Natural killer cell (primary cell): ENCODE measurements around the gene CCDC152. TPM values are rescaled to one million over a fixed set of nuclear protein-coding genes. Genes with fewer than 3 reads are reported as not detected.

ENCODE experiments used
- ATAC-seq, 3 donors: fragments of 150-1000 bp in 2 of 3; fragments of 200-7000 bp in 1 of 3; cut with Tn5 transposase; 1 replicate in 1 of 3; 2 replicates in 2 of 3; pipeline ENCODE4 v1.10.0; 2021; ENCODE audit warnings: mild to moderate bottlenecking in 2 of 3, moderate library complexity in 2 of 3
- DNase-seq, 2 donors: peaks; one replicate each; pipeline versions ENCODE4 v3.0.0 to v3.0.0-alpha.2; 2013 to 2021; ENCODE audit warnings: mixed read lengths in 1 of 2
- H3K27ac ChIP-seq: one replicate; pipeline ENCODE4 v1.5.1; 2013; ENCODE audit warnings: mild to moderate bottlenecking, low read length
- H3K27me3 ChIP-seq: one replicate; pipeline ENCODE4 v1.6.1; 2013; ENCODE audit warnings: low read length; ENCODE audit not compliant: control insufficient read depth, insufficient read depth
- H3K36me3 ChIP-seq: one replicate; pipeline ENCODE4 v1.6.1; 2013; ENCODE audit warnings: low read length; ENCODE audit not compliant: control insufficient read depth, insufficient read depth
- H3K4me1 ChIP-seq: one replicate; pipeline ENCODE4 v1.6.1; 2013; ENCODE audit warnings: low read length; ENCODE audit not compliant: control insufficient read depth, insufficient read depth
- H3K4me3 ChIP-seq: one replicate; pipeline ENCODE4 v1.5.1; 2013; ENCODE audit warnings: low read length
- H3K9me3 ChIP-seq: one replicate; pipeline ENCODE4 v1.6.1; 2013; ENCODE audit warnings: low read length; ENCODE audit not compliant: control insufficient read depth, insufficient read depth
- H3K27ac Mint-ChIP-seq, 2 donors: one replicate each; pipeline ENCODE4 v1.8.0; 2022; ENCODE audit warnings: mild to moderate bottlenecking in 2 of 2, mixed read lengths in 2 of 2, moderate library complexity in 1 of 2
- H3K27me3 Mint-ChIP-seq, 2 donors: one replicate each; pipeline ENCODE4 v1.8.0; 2022; ENCODE audit warnings: low read depth in 2 of 2, mixed read lengths in 2 of 2
- H3K36me3 Mint-ChIP-seq: one replicate; pipeline ENCODE4 v1.8.0; 2022; ENCODE audit warnings: mixed read lengths
- H3K4me1 Mint-ChIP-seq, 2 donors: one replicate each; pipeline ENCODE4 v1.8.0; 2022; ENCODE audit warnings: mixed read lengths in 2 of 2
- H3K4me3 Mint-ChIP-seq: one replicate; pipeline ENCODE4 v1.8.0; 2022; ENCODE audit warnings: mild to moderate bottlenecking, moderate library complexity, mixed read lengths
- H3K9me3 Mint-ChIP-seq, 2 donors: one replicate each; pipeline ENCODE4 v1.8.0; 2022; ENCODE audit warnings: mixed read lengths in 2 of 2
- WGBS: methylation state at CpG from one replicate; pipeline ENCODE4 v1.1.7; 2013; ENCODE audit warnings: missing lambda C conversion rate; ENCODE audit not compliant: insufficient coverage; 5-methylcytosine and 5-hydroxymethylcytosine counted together
- intact Hi-C: fragments of 100-400 bp; cut with micrococcal nuclease; formaldehyde crosslinking; loops from one replicate; pipeline ENCODE4 v1.14.2; 2022
- total RNA-seq, 4 donors: library from RNA; stranded (reverse); fragments of 120-200 nt in 1 of 4; gene quantifications; one replicate each; pipeline versions ENCODE4 v1.2.3 to v1.2.4, GENCODE V29; 2013 to 2022
- TF ChIP-seq, protein P1 (sequence below): fragments of 200-600 bp; IDR thresholded peaks from one replicate; pipeline ENCODE4 v1.8.0; 2022; ENCODE audit warnings: antibody characterized with exemption

CCDC152 gene
- total RNA-seq, 3 donors from 2014 or later (not counting 1 experiment from before 2014, with no cell fraction given), result 4.0 to 4.9 (median 4.0) TPM

DNA sequence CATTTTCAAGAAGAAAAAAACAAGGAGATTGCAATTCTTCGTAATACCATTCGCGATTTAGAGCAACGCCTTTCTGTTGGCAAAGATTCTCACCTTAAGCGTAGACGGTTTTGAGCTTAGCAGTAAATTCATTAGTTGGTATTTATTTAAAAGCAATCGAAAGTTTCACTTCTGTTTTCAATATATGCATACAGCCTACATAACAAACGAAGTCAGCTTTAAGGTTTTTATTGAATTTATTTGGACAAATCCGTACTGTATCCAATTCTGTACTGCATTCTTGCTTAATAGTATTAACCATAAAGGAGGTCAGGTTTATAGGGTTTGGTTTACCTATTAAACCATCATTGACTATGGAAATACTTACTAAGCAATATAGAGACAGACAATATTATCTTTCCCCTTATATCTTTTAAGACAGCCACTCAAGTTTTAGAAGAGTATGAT lies 43.1 kb downstream of the CCDC152 start:
- Mint-ChIP-seq H3K4me3 (no peak overlapping the region), H3K27me3 (no peaks in the 10 kb centered on the region), H3K36me3 (no peaks in the 10 kb centered on the region), H3K9me3 (peaks cover 0 to 4% of the 10 kb centered on the region in 2 donors), H3K27ac (no peak overlapping the region), H3K4me1 (no peaks in the 10 kb centered on the region)
- no peak for DNase-seq
- Histone ChIP-seq H3K4me3 (no peak overlapping the region), H3K36me3 (no peaks in the 10 kb centered on the region), H3K9me3 (no peaks in the 10 kb centered on the region), H3K27me3 (no peaks in the 10 kb centered on the region), H3K27ac (no peak overlapping the region), H3K4me1 (no peaks in the 10 kb centered on the region)
- intact Hi-C loops, result no loop called here
- TF ChIP-seq, protein P1, sequence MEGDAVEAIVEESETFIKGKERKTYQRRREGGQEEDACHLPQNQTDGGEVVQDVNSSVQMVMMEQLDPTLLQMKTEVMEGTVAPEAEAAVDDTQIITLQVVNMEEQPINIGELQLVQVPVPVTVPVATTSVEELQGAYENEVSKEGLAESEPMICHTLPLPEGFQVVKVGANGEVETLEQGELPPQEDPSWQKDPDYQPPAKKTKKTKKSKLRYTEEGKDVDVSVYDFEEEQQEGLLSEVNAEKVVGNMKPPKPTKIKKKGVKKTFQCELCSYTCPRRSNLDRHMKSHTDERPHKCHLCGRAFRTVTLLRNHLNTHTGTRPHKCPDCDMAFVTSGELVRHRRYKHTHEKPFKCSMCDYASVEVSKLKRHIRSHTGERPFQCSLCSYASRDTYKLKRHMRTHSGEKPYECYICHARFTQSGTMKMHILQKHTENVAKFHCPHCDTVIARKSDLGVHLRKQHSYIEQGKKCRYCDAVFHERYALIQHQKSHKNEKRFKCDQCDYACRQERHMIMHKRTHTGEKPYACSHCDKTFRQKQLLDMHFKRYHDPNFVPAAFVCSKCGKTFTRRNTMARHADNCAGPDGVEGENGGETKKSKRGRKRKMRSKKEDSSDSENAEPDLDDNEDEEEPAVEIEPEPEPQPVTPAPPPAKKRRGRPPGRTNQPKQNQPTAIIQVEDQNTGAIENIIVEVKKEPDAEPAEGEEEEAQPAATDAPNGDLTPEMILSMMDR, result no peak
- ATAC-seq, result no peak
- WGBS, result 99% methylated on average over 6 of the region's 9 CpGs

DNA sequence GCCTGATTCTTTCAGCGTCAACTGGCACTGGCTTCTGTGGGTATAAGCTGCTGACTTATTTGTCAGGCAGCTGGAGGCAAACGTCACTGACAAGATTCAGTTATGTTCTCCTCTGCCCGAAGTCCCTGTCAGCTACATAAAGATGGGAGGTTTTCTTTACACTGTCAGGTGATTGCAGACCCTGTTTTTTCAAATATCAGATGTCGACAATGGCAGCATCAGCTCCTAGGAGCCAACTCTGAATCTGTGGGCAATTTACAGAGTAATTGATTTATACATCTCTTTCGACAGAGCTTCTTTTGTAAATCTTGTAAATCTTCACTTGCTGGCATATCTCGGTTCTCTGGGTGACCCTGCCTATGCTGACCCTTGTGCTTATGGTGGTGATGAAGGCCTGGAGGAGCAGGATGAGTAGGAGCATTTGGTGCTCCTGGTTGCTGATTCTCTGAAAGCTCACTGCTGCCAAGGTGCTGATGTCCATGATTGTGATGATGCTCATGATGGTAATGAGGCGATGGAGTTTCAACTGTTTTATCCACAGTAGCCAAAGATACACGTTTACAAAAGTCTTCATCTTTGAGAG lies 44.2 kb downstream of the CCDC152 start:
- Histone ChIP-seq H3K4me3 (no peak overlapping the region), H3K9me3 (no peaks in the 10 kb centered on the region), H3K27ac (no peak overlapping the region), H3K4me1 (no peaks in the 10 kb centered on the region), H3K27me3 (no peaks in the 10 kb centered on the region), H3K36me3 (no peaks in the 10 kb centered on the region)
- H3K4me1 Mint-ChIP-seq, result no peaks in the 10 kb centered on the region
- no peaks in the 10 kb centered on the region for H3K27me3 Mint-ChIP-seq
- intact Hi-C loops, result no loop called here
- TF ChIP-seq, protein P1, result no peak
- 90% methylated on average over 7 of the region's 8 CpGs for WGBS
- no peak for DNase-seq
- peaks cover 0 to 4% of the 10 kb centered on the region in 2 donors for H3K9me3 Mint-ChIP-seq
- ATAC-seq, result no peak
- H3K27ac Mint-ChIP-seq, result no peak overlapping the region
- H3K4me3 Mint-ChIP-seq, result no peak overlapping the region
- no peaks in the 10 kb centered on the region for H3K36me3 Mint-ChIP-seq

DNA sequence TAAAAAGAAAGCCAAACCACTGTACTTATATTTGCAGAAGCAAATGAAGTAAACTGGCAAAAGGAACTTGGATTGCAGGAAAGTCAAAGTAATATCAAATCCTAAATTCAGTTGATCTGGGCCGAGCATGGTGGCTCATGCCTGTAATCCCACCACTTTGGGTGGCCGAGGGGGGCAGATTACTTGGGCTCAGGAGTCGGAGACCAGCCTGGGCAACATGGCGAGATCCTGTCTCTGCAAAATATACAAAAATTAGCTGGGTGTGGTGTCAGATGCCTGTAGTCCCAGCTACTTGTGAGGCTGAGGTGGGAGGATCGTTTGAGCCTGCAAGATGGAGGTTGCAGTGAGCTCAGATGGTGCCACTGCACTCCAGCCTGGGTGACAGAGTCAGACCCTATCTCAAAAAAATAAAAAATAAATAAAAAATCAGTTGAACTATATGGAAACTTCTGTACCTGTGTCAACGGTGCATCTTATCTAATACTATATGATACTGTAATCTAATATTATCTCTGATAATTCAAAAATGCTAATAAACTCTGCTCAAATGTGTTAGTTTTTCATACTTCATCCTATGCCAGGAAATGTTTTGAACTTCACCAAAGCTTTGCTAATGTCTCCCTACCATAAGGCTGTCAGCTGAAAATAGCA lies 45.0 kb downstream of the CCDC152 start:
- Histone ChIP-seq H3K9me3 (no peaks in the 10 kb centered on the region), H3K27ac (no peak overlapping the region), H3K4me3 (no peak overlapping the region), H3K27me3 (no peaks in the 10 kb centered on the region), H3K36me3 (no peaks in the 10 kb centered on the region), H3K4me1 (no peaks in the 10 kb centered on the region)
- DNase-seq (no peak), ATAC-seq (no peak)
- intact Hi-C loops, result no loop called here
- H3K4me3 Mint-ChIP-seq, result no peak overlapping the region
- no peaks in the 10 kb centered on the region for H3K27me3 Mint-ChIP-seq
- no peak overlapping the region for H3K27ac Mint-ChIP-seq
- peaks cover 0 to 4% of the 10 kb centered on the region in 2 donors for H3K9me3 Mint-ChIP-seq
- WGBS, result 91% methylated on average over 5 of the region's 6 CpGs
- H3K36me3 Mint-ChIP-seq, result no peaks in the 10 kb centered on the region
- H3K4me1 Mint-ChIP-seq, result no peaks in the 10 kb centered on the region
- TF ChIP-seq, protein P1, result no peak
